ENCODE data around the gene KCNK2.

The KCNK2 gene, protein sequence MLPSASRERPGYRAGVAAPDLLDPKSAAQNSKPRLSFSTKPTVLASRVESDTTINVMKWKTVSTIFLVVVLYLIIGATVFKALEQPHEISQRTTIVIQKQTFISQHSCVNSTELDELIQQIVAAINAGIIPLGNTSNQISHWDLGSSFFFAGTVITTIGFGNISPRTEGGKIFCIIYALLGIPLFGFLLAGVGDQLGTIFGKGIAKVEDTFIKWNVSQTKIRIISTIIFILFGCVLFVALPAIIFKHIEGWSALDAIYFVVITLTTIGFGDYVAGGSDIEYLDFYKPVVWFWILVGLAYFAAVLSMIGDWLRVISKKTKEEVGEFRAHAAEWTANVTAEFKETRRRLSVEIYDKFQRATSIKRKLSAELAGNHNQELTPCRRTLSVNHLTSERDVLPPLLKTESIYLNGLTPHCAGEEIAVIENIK

DNA sequence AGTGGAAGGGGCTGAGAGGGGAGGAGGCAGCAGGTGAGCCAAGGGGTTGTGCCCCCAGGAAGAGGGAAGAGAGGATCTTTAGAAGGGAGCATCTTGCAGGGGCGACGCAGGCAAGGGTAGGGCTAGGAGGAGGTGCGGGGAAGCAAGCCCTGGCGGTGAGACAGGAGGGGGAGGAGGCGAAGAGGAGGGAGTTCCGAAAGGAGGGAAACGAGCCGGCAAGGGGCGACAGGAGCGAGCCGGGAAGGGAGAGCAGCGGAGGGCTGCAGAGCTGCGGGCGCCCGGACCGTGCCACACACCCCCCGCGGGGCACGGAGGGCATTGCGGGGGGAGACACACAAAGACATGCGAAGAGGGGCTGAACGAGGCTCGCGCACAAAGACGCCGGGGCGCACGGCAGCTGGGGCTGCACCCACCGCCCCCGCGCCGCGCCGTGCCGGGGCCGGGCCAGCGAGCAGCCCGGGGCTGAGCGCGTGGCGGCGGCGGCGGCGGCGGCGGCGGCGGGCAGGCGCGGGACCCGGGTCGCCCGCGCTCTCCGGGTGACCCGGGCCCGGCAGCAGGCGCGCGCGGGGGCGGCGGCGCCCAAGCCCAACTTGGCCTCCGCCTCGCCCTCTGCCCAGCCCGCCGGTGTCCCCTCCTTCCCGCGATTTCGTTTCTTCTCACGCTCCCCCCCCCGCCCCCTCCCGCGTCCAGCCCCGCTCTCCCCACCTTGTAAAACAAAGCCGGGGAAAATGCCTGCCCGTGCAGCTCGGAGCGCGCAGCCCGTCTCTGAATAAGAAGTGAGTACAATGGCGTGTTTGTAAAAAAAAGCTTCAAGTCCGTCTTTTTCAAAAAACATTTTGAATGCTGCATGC is at the start of gene KCNK2:
Gene KCNK2 (plus strand): TSS at position 206 of the 851 bp plus-strand sequence. CDS start 649 bp downstream, outside the sequence.
- DNase-seq = no peak

DNA sequence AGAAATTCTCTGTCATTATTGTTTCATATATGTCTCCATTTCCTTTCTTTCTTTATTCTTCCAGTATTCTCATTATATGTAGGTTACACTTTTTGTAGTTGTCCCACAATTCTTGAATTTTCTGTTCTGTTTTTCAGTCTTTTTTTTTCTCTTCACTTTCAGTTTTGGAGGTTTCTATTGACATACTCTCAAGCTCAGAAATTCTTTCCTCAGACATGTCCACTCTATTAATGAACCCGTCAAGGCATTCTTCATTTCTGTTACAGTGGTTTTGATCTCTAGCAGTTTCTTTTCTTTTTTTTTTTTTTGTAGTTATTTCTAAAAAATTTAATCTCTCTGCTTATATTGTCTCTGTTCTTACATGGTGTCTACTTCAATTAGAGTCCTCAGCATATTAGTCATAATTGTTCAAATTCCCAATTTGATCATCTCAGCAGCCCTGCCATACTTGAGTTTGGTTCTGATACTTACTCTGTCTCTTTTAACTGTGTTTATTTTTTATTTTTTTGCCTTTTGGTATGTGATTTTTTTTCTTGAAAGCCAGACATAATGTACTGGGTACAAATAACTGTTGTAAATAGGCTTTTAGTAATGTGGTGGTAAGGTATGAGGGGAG is 49.5 kb upstream of the KCNK2 start:
- DNase-seq = no peak

DNA sequence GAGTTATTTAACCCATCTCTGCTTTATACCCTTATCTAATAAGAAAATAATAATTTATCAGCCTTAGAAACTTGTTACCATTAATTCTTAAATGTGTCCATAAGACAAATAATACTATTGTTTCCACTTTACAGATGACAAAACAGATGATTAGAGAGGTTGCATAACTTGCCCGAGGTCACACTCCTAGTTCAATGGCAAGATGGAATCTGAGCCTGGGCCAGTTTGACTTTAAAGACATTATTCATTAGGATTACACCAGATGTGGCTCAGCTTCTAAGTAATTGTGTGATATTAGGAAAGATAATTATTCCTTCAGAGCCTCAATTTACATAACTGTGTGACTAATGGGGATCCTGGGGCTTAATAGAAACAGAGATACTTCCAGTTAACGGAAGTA is 42.3 kb upstream of the KCNK2 start:
- no peak for DNase-seq

DNA sequence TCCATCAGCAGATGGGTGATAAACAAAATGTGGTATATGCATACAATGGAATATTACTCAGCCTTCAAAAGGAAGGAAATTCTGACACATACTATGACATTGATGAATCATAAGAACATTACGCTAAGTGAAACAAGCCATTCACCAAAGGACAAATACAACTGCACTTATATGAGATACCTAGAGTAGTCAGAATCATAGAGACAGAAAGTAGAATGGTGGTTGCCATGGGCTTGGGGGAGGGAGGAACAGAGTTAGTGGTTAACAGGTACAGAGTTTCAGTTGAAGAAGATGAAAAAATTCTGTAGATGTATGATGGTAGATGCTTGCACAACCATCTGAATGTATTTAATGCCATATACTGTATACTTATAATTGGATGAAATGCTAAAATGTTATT is 39.1 kb upstream of the KCNK2 start:
- DNase-seq = no peak

DNA sequence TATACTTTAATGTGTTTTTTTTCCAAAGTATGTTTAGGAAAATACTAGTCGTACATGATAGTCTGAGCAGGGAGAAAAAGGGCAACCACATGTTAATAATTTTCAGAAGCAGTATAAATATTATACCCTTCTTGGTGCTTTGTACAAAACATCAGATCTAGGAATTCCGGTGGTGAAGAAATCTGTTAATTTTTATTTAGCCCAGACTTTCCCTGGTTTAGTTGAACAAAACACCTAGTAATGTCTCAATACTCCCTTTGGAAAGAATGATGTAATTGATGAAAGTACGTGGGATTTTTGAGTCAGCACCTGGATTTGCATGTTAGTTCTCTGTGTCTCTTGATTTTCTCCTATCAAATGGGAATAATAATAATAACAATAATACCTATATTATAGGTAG is 38.4 kb upstream of the KCNK2 start:
- no peak for DNase-seq

DNA sequence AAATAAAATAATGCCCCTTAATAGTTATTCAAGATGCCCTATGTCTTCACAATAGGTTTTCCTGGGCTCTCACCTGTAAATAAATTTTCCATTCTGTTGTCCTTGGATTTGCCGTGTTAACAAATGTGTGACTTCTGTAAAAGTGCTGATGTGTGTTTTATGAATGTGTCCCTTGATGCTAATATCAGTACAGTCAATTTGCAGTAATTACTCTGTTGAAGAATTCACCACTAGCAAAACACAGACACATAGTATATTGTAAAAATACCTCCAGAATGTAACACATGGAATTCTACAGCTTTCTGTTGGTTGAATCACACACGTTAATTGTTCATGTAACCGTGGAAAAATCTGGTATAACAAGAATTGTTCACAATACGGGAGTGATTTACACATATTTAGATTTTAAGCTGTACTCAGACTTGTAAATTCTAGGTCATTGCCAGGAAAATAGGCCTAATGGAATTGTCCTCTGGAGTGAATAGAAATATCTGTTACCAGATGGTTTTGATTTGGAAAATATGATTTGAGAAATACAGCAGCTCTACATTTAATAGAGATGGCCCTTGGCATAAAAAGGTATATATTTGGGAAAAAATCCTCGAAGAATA is 36.7 kb upstream of the KCNK2 start:
- DNase-seq = no peak

DNA sequence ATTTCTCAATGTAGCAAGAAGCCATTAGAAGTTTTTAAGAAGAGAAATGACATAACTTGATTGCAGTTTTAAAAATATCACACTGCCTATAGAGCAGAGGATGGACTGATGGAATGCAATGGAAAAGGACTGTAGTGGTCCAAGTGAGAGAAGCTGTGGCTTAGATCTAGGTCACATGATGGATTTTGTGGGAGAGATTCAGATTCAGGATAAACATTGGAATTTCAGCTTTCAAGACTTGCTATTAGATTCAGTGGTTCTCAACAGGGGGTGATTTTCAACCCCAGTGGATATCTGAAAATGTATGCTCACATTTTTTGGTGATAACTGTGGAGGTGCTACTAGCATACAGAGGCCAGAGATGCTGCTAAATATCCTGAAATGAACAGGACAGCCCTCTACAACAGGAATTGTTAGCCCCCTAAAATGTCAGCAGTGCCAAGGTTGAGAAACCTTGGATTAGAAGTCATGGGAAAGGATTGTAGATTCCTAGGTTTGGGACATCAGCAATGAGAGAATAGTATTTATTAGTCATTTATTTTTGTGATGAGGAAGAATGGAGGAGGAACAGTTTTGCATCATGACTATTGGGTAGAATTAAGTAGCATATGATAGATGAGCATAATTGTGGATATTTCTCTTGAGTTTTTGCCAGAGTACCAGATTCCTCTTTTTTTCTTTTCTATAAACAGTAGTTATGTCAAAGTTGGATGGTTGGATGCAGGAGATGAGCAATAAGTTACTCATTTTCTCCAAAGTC is 30.1 kb upstream of the KCNK2 start:
- DNase-seq = no peak

DNA sequence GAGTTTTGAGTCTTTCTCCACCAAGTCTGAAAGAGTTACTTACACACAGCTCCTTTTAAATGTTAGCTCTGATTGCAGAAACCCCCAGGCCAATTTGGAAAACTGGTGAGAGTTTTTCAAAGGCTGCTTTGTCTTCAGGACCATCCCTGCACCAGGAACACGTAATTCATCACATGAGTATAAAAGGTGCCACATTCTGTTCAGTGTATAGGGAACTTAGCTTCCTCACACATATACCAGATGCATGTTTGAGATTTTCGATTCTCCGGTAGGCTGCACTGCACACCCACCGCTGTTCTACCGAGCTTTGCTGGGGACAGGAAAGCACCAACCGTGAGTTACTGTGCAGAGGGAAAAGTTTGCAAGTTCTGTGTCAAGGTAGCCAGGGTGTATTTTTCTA is 28.3 kb upstream of the KCNK2 start:
- no peak for DNase-seq

DNA sequence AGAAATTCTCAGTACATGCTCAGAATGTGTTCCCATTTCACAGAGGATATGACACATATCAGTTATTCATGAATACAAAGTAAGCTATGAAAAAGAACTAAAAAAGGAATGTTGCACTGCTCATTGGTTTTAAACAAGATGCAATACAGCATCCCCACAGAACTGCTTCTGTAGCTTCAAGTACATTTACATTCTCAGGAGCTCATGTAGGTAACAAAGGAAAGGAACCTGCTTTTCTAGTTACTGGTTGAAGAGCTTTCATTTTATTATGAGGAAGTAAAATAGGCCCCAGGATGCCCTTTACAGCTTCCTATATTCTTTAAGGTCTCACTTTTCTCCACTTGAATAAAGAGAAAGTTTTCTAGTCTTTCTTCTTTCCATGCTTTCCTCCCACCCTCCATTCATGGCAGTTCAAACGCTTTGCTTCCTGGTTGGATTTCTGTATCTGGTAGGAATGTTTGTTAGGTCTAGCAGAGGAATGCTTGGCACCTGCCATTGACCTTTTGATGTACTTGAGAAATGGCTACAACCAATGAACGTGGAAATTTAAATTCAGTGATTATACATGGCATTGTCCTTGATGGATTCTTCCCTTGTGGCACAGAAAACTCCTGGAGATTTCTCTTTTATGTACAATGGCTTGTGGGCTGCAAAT is 27.1 kb upstream of the KCNK2 start:
- DNase-seq = no peak

DNA sequence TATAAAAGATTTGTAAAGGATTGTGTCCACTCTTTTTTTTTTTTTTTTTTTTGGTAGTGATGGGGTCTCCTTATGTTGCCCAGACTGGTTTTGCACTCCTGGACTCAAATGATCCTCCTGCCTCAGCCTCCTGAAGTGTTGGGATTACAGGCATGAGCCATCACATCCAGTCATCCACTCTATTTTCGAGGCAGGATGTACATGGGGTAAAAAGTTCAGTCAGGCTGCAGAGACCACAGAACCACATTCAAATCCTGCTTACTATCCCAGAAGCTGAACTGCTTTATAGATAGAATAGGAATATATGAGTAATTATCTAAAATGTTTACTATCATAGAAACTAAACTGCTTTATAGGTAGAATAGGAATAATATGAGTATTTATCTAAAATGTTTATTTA is 26.0 kb upstream of the KCNK2 start:
- DNase-seq = no peak

DNA sequence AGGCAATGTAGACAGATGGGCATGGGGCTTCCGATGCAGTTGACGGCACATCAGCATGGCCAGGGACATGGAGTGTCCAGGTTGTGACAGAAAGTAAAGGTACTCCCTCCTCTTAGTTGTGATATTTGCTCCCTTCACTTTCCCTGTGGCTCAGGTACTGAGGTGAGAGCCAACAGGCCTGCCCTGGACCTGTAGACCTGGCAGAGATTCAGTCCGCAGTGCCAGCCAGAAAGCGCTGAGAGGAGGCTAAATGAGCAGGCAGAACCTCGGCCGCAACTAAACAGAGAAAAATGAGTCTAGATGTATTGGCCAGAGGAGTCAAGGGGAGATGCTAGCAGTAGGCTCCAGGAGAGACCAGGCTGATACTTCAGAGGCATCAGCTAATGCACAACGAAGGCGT is 22.6 kb upstream of the KCNK2 start:
- no peak for DNase-seq

DNA sequence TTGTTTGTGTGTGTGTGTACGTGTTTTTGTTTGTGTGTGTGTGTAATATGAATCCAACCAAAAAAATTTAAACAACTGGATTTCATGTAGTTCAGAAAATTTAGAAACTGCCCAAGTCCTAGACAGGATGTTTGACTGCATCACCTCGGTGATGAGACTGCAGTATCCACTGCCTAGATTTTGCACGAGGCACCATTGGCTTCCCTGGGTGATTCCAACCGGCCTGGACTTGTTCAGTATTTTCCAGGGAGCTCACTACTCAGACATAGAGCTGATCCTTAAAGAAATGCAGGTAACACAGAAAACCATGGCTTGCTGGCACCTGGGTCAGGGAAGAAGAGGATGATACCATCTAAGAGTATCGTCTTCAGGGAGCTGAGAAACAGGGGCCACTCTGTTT is 18.2 kb upstream of the KCNK2 start:
- DNase-seq = no peak

DNA sequence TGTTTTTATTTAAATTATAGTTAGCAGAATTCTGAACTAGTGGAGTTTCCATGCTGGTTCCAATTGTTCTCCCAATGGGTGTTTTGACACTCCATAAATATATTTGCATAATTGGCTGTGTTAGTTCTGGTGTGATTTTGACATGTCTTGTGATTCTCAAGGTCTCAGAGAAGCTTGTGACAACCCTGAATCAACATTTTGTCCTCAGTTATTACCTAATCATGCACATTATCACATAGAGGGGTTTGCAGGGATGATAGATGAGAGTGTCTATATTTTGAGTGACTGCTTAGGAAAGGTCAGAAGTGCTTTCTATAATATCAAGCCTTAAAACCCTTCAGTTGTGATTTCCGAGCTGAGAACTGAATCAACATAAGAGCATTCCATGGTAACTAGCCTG is 11.5 kb upstream of the KCNK2 start:
- DNase-seq = no peak

DNA sequence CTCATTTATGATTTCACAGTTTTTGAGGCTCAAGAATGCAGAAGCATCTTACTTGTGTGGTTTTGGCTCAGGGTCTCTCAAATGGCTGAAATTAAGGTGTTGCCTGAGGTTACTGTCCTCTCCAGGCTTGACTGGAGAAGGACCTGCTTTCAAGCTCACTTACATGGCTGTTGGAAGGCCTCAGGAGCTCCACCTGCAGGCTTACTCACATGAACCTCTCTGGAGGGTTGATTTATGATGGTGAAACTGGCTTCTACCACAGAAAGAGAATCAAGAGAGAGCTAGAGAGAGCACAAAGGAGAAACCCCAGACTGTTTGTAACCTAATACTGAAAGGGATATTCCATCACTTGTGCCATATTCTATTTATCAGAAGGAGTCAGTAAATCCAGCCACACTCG is 6.2 kb upstream of the KCNK2 start:
- no peak for DNase-seq

DNA sequence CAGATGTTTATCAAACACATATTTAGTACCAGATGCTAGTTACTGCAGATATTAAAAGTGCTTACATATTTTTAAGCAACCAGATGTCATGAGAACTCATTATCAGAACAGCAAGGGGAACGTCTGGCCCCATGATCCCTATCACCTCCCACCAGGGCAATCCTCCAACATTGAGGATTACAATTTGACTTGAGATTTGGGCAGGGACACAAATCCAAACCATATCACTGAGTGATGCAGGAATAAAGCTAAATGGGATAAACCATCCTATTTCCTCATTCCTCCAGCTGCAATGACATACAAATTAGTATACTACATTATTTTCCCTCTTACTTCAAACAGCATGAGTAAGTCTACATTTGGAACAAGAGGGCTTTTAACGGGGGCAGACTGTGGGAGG is 3.1 kb upstream of the KCNK2 start:
- DNase-seq = no peak

DNA sequence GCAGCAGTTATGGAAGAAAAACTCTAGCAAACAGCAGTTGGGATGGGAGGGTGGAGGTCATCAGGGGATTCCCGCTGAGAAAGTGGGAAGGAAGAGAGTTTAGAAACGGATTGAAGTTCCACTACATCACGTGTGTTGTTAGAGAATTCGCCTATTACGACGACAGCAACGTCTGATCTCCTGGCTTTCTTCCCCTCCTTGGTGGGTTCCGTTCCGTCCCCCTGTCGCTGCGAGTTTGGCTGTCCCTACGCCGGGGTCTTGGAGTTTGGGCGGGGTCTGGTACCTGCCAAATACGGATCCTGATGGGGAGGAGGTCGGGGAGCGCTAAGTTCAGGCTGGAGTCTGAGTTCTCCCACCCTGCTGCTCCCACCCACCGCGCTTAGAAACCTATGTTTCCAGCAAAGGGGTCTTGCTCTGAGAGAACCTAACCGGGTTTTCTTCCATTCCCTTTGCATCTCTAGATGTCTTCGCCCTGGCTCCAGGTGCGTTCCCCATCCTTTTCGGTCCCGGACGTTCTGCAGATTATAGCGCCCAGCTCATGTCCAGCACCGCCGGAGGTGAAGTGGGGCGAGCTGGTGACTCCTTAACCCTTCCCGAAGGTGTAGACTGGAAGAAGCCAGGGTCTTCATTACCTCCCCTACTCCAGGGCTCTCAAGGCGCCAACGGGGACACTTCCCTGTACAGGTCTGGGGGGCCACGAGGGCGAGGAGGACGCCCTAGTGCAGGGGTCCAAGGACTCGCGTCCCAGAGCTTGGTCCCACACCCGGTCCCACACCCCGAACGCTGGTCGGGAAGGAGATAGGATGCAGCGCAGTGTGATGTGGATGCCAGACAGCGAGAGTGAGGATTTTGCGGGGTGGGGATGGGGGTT is 641 bp upstream of the KCNK2 start:
- DNase-seq = no peak

DNA sequence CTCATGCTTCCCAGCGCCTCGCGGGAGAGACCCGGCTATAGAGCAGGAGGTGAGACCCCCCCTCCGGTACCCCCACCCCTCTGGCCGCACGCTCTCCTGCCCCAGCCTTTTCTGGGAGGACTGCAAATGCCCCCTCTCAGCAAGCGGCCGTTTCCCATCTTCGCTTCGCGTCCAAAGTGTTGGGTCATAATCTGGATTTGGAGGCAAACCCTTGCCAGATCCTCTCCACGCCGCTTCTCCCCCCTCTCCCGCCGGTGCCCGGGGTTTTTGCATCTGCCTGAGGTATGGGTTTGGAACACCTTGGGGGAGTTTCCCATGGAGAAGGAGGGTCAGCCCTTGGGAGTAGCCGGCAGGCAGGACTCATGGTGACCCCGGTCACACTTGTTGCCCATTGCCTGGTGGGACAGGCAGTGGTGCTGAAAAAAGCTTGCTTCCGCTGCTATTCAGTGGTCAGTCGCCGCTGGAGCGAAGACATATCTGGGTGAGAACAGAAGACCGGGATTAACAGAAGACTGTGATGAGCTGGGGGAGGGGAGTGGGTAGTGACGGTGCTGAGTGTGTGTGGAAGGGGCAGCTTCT is 935 bp downstream of the KCNK2 start:
- no peak for DNase-seq

DNA sequence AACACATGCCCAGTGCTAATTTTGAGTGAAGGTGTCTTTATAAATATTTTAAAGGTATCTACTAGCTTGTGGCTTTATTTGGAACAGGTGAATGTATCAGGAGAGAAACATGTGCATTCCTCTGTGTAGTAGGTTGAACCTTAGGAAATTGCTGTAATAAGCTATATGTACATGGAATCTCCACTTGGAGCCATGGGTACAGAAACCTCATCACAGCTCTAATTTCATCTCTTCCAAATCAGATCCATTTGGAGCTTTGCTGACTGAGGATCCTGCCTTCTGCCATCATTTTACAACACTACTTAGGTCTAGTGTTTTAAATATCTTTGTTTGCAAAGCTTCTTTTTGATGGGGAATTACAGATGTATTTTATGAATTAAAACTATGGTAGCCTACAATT is 2.1 kb downstream of the KCNK2 start:
- no peak for DNase-seq

DNA sequence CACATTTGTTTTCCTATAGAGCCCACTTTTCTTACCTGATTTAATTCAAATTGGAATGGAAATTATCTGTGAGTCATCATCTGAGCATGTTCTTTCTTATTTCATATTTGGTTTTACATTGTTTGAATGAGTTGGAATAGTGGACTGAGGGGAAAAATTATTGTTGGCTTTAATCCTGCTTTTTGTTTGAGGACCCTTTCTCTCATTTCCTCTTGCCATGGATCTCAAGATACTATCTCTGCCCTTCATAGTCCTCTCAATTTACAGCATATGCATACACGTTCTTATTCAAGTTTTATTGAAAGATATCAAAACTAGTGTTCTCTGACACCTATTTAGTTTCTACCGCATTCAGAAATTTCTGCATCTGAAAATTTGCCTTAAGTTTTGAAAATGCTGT is 5.1 kb downstream of the KCNK2 start:
- DNase-seq = no peak

DNA sequence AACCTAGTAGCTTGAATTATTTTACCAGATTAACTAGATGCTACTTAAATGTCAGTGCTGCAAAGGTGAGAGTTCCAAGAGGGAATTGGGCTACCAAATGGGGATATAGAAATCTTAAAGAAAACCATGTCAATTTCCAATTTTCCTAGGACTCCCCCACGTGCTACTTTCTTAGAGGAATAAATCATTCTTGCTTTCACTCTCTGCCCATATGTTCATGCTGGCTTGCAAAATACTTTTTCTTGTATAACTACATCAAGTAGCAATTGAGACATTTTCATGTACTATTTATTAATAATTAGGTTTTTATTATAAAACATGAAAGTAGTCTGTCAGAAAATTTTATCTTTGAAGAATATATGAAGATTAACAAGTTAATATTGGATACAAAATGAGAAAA is 11.8 kb downstream of the KCNK2 start:
- DNase-seq = no peak

DNA sequence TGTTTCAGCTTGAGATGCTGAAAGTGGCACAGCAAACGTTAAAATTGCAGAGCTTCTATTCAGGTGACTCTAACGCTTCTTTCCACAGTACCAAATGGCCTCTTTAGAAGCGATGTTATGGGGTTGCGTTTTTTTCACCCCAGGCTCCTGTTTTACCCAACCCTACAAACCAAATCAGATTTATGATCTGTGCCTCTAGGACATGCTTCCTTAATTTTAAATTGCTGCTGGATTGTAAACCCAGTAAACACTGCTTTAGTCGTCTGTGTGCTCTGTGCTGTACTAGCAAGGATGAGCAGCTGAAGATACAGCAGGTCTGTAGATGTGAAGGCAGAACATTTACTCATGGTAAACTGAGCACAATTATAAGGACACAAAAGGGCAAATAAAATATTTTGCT is 13.0 kb downstream of the KCNK2 start:
- no peak for DNase-seq
